Immature natural killer cell (primary cell): Measurements from ENCODE around the gene FZD4. TPM values are rescaled to one million over a fixed set of nuclear protein-coding genes. Genes with fewer than 3 reads are reported as not detected.
A peak's percentile ranks its signal among the peaks of the same experiment; 100 is the strongest.
"Not testable (repeated sequence)": the region's sequence is repeated elsewhere in the genome, so short reads cannot be mapped to it uniquely, and the experiment has no call there.

Experiments used
- DNase-seq, 3 donors: peaks; one replicate each; pipeline ENCODE4 v3.0.0; 2022; ENCODE audit warnings: mixed read lengths in 1 of 3
- H3K27ac Mint-ChIP-seq, 6 donors: one replicate each; pipeline ENCODE4 v1.8.0; 2020; ENCODE audit warnings: mixed read lengths in 6 of 6, mild to moderate bottlenecking in 5 of 6, inconsistent platforms in 4 of 6, moderate library complexity in 3 of 6
- H3K27me3 Mint-ChIP-seq, 3 donors: one replicate each; pipeline ENCODE4 v1.8.0; 2020 to 2021; ENCODE audit warnings: low read depth in 3 of 3, mild to moderate bottlenecking in 3 of 3, mixed read lengths in 3 of 3, moderate library complexity in 3 of 3, inconsistent platforms in 1 of 3
- H3K36me3 Mint-ChIP-seq, 3 donors: one replicate each; pipeline ENCODE4 v1.8.0; 2020; ENCODE audit warnings: mixed read lengths in 3 of 3, inconsistent platforms in 2 of 3, mild to moderate bottlenecking in 2 of 3
- H3K4me1 Mint-ChIP-seq, 2 donors: one replicate each; pipeline ENCODE4 v1.8.0; 2020; ENCODE audit warnings: inconsistent platforms in 2 of 2, mild to moderate bottlenecking in 2 of 2, mixed read lengths in 2 of 2, moderate library complexity in 1 of 2
- H3K4me3 Mint-ChIP-seq, 5 donors: one replicate each; pipeline ENCODE4 v1.8.0; 2020; ENCODE audit warnings: mild to moderate bottlenecking in 5 of 5, mixed read lengths in 5 of 5, inconsistent platforms in 3 of 5, moderate library complexity in 3 of 5
- H3K9me3 Mint-ChIP-seq, 6 donors: one replicate each; pipeline ENCODE4 v1.8.0; 2020; ENCODE audit warnings: mild to moderate bottlenecking in 6 of 6, mixed read lengths in 6 of 6, inconsistent platforms in 4 of 6, moderate library complexity in 3 of 6
- polyA plus RNA-seq, 3 donors: library from polyadenylated mRNA; unstranded; fragments of 300-500 nt; fragmentation: Illumina TruSeq; gene quantifications; one replicate each; pipeline ENCODE4 v1.2.3, GENCODE V29; 2021

The FZD4 gene
- polyA plus RNA-seq, 3 donors from 2014 or later = 0.10 TPM; not detected in 2

DNA sequence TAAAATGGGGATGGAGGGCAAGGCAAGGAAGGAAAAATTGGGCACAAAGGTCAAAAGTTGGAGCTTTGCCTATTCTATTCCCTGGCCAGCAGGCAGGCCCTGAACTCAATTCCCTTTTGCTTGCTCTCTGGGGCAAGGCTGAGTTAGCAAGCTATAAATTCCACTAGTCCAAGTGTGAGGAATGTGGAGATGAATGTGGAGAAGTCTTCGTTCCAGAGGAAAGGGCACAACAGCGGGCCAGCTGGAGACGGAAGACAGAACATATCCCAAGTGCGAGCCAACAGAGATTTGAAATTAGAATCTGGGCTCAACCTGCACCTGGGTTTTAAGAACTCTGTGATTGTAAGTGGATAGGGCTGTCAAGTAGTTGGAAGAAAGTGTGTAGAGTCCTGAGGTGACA is 29.5 kb upstream of the FZD4 start:
- Mint-ChIP-seq H3K27ac (no peak overlapping the region), H3K4me3 (no peak overlapping the region), H3K9me3 (no peaks in the 10 kb centered on the region), H3K4me1 (no peaks in the 10 kb centered on the region), H3K36me3 (no peaks in the 10 kb centered on the region), H3K27me3 (peaks cover 0 to 5% (median 3%) of the 10 kb centered on the region in 3 donors)
- no peak for DNase-seq

DNA sequence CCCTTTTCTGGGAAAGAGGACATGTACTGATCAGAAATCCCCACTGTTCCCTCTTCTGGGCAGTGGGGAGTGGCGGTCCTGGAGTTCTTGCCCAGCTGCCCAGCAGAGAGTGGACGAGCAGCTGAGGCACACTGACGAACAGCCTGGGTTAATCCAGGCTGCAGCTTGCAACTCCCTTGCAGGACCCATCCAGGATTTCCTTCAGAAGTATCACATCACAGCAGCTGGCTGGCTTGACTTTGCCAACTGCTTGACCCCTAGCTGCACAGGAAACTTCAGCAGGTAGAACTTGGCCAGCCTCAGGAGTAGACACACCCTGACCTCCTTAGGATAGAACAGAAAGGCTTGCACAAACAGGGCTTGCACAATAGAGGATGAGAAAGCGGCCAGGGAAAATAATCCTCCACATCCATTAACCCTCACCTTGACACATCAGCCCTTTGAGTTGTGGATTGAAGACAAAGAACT is 27.9 kb upstream of the FZD4 start:
- Mint-ChIP-seq H3K9me3 (no peaks in the 10 kb centered on the region), H3K27me3 (peaks cover 0 to 4% (median 3%) of the 10 kb centered on the region in 3 donors), H3K36me3 (no peaks in the 10 kb centered on the region), H3K27ac (no peak overlapping the region), H3K4me1 (no peaks in the 10 kb centered on the region), H3K4me3 (no peak overlapping the region)
- no peak for DNase-seq

DNA sequence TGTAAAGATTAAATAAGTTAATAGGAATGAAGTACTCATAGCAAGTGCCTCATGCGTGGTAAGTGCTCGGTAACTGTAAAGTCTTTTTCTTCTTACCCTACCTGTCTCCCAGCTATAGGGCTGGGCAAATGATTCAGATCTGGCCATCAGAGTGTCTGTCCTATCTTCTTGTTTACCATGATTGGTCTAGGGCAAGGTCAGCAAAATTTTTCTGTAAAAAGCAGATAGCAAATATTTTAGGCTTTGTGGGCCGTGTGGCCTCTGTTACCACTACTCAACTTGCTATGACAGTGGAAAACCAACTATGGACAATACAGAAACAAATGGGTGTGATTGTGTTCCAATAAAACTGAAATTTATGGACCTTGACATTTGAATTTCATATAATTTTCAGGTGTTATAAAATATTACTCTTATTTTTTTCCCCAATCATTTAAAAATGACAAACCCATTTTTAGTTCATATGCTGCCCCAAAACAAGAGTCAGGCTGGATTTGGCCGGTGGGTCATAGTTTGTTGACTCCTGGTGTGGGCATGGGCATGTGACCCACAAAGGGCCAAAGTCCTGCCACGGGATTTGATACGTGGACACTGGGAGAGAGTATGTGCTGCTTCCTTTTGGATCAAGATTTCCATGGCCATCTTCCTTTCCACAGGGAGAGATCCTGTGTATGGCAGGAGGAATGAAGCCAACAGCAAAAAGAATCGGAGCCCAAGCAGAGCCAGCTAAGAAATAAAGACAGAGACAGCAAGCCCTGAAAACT is 26.8 kb upstream of the FZD4 start:
- H3K4me1 Mint-ChIP-seq = no peaks in the 10 kb centered on the region
- H3K4me3 Mint-ChIP-seq = no peak overlapping the region
- no peak for DNase-seq
- no peak overlapping the region for H3K27ac Mint-ChIP-seq
- no peaks in the 10 kb centered on the region for H3K27me3 Mint-ChIP-seq
- H3K36me3 Mint-ChIP-seq = no peaks in the 10 kb centered on the region
- no peaks in the 10 kb centered on the region for H3K9me3 Mint-ChIP-seq

DNA sequence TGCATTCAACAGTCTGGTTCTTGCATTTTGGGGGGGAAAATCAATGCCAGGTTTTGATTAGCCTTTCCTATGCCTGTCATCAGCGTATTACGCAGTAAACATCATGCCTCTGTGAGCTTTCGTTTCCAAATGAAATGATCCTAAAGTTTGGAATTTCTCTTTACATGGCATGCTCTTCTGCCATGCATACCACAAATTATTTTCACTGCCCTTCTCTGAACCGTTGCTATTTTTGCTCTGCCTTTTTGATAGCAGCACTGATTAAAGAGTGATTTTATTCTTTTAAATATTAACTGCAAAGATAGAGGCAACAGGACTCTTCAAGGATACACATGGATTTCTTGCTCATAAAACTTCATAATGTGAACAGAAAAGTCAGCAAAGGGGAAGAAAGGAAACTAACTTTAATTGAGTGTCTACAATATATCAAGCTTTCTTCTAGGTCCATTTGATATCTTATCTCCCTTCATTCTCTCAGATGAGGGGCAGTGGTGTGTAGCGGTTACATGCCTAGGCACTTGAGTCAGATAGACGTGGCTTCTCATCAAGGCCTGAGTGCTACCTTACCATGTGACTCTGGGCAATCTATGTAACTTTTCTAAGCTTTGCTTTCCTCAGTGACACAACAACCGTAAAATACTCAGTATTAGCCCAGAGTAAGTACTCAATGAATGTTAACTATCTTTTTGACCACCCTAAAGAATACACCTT is 25.0 kb upstream of the FZD4 start:
- Mint-ChIP-seq H3K9me3 (no peaks in the 10 kb centered on the region), H3K36me3 (no peaks in the 10 kb centered on the region), H3K27ac (no peak overlapping the region), H3K4me1 (no peaks in the 10 kb centered on the region), H3K27me3 (no peaks in the 10 kb centered on the region), H3K4me3 (no peak overlapping the region)
- DNase-seq = no peak

DNA sequence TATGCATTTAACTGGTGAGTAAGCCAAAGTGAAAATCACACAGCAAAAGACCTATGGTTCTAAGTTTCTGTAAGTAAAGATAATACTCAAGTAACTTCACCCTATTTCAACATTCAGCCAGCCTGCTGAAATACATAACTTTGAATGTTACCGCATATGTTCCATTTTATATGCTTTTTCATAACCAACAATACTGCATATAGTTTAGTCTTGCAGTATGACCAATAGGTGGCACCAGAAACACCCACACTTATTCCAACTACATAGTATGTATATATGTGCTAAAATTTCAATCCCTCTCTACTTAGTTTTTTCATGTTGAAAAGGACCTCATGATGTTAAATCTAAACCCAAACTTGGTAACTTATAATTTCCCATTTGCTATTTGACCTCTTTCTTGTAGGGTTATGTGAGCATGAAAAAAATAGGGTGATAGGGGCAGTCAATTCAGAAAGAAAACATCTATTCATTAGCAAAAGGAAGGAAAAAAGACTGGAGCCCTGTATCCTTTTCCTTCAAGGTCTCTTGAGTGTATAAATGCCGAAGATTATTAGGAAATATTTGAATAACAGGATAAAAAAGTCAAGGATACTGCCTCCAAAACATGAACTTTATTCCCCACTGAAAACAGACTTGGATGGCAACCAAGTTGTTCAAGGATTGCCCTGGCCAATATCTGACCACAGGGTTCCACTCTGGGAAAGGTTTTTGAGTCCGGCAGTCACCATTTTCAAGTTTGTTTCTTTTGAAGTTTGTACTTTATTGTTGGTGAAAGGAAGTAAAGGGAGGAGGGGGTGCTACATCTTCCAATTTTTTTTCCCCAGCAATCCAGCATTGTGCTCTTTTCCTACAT is 23.8 kb upstream of the FZD4 start:
- H3K4me3 Mint-ChIP-seq = no peak overlapping the region
- no peaks in the 10 kb centered on the region for H3K9me3 Mint-ChIP-seq
- H3K27me3 Mint-ChIP-seq = no peaks in the 10 kb centered on the region
- peak; percentile 3 to 41 (median 18) for DNase-seq
- H3K4me1 Mint-ChIP-seq = no peaks in the 10 kb centered on the region
- no peak overlapping the region for H3K27ac Mint-ChIP-seq
- H3K36me3 Mint-ChIP-seq = no peaks in the 10 kb centered on the region

DNA sequence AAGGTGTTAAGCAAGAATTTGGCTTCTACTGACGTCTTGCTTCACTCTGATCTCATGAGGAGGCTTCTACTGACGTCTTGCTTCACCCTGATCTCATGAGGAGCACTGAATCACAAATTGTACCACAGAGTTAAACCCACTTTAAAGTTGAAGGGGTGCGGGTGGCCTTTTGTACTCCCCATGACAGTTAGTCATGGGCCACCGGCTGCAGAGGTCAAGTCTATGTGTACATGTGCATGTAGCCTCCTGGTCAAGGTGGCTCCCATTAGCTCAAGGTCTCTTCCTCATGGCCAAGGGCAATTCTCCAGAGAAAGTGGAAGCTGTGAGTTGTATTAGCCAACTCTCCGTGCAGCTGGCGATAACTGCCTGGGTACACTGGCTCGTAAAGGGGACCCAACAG is 23.1 kb upstream of the FZD4 start:
- no peaks in the 10 kb centered on the region for H3K27me3 Mint-ChIP-seq
- no peak overlapping the region for H3K27ac Mint-ChIP-seq
- no peak overlapping the region for H3K4me3 Mint-ChIP-seq
- peaks cover 3 to 6% (median 4%) of the 10 kb centered on the region in 6 donors for H3K9me3 Mint-ChIP-seq
- DNase-seq = no peak
- no peaks in the 10 kb centered on the region for H3K36me3 Mint-ChIP-seq
- H3K4me1 Mint-ChIP-seq = no peaks in the 10 kb centered on the region

DNA sequence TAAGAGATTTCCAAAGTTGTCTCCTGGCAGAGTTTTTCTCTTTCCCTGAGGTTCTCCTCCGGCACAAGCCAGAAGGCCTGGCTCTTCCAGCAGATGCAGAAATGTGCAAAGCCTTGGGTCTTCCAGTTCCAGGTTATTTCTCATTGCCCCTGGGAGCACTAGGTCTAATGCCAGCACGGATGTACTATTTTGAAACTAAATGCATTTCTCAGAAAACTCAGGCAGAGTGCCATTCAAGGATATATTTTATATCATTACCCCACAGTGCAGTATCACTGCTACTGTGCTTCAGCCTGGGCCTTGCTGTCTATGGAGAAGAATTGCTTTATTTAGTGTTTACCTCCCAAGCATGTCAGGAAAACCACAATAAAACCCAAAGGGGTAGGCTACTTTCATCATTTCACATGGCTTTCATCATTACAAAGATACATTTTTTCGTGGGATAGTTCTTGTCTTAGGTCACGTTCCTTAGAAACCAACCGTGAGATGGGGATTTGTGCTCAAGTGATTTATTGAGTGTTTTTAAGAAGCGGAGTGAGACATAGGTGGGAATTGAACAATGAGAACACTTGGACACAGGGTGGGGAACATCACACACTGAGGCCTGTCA is 22.4 kb upstream of the FZD4 start:
- no peak for DNase-seq
- H3K4me3 Mint-ChIP-seq = no peak overlapping the region

DNA sequence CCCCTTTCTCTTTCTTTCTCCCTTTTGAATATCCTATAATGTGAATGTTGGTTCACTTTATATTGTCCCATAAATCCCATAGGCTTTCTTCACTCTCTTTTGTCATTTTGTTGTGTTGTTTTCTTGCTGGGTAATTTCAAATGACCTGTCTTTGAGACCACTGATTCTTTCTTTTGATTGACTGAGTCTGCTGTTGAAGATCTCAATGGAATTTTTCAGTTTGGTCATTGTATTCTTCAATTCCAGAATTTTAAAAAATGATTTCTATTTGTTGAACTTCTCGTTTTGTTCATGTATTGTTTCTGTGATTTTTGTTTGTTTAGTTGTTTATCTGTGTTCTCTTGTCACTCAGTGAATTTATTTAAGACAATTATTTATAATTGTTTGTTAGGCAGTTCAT is 17.5 kb upstream of the FZD4 start:
- Mint-ChIP-seq H3K27me3 (peaks cover 5 to 6% (median 6%) of the 10 kb centered on the region in 3 donors), H3K4me1 (no peaks in the 10 kb centered on the region), H3K36me3 (peaks cover 0 to 4% (median 0%) of the 10 kb centered on the region in 3 donors), H3K4me3 (no peak overlapping the region), H3K27ac (no peak overlapping the region), H3K9me3 (peaks cover 10 to 22% (median 12%) of the 10 kb centered on the region in 6 donors)
- DNase-seq = no peak

More for the DNA sequence above, 22.4 kb upstream of the FZD4 start:
- Mint-ChIP-seq H3K27ac (no peak overlapping the region), H3K9me3 (peaks cover 7 to 13% (median 11%) of the 10 kb centered on the region in 6 donors), H3K36me3 (peaks cover 0 to 3% (median 0%) of the 10 kb centered on the region in 3 donors), H3K27me3 (no peaks in the 10 kb centered on the region), H3K4me1 (no peaks in the 10 kb centered on the region)

DNA sequence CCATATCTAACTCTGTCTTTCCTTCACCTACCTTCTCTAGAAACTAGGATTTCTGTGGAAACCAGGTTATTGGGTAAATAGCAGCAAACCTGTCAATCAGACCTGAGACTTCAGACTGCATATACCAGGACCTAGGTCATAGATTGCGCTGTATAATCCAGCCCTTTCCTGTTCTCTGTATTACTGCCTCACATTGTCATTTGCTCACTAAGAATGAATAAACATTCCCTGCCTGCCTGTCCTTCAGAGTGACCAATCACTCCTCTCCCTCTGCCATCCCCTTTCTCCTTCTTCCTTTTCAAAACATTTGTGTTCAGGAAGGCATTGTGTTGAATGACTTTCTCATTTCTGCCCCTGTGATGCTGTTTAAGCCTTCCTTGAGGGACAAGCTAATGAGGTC is 14.1 kb upstream of the FZD4 start:
- H3K9me3 Mint-ChIP-seq = peaks cover 10 to 22% (median 13%) of the 10 kb centered on the region in 6 donors
- H3K27ac Mint-ChIP-seq = no peak overlapping the region
- no peaks in the 10 kb centered on the region for H3K4me1 Mint-ChIP-seq
- no peak for DNase-seq
- H3K4me3 Mint-ChIP-seq = no peak overlapping the region
- peaks cover 5 to 19% (median 6%) of the 10 kb centered on the region in 3 donors for H3K27me3 Mint-ChIP-seq
- H3K36me3 Mint-ChIP-seq = peaks cover 0 to 4% (median 0%) of the 10 kb centered on the region in 3 donors

DNA sequence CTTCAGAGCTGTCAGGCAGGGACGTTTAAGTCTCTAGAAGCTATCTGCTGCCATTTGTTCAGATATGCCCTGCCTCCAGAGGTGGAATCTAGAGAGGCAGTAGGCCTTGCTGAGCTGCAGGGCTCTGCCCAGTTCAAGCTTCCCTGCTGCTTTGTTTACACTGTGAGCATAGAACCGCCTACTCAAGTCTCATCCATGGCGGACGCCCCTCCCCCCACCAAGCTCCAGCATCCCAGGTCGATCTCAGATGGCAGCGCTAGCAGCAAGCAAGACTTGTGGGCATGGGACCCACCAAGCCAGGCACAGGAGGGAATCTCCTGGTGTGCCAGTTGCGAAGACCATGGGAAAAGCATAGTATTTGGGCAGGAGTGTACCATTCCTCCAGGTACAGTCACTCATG is 12.4 kb upstream of the FZD4 start:
- H3K27me3 Mint-ChIP-seq = peaks cover 5 to 19% (median 14%) of the 10 kb centered on the region in 3 donors
- DNase-seq, H3K4me3 Mint-ChIP-seq, H3K27ac Mint-ChIP-seq, H3K9me3 Mint-ChIP-seq, H3K4me1 Mint-ChIP-seq, H3K36me3 Mint-ChIP-seq: not testable (repeated sequence)

DNA sequence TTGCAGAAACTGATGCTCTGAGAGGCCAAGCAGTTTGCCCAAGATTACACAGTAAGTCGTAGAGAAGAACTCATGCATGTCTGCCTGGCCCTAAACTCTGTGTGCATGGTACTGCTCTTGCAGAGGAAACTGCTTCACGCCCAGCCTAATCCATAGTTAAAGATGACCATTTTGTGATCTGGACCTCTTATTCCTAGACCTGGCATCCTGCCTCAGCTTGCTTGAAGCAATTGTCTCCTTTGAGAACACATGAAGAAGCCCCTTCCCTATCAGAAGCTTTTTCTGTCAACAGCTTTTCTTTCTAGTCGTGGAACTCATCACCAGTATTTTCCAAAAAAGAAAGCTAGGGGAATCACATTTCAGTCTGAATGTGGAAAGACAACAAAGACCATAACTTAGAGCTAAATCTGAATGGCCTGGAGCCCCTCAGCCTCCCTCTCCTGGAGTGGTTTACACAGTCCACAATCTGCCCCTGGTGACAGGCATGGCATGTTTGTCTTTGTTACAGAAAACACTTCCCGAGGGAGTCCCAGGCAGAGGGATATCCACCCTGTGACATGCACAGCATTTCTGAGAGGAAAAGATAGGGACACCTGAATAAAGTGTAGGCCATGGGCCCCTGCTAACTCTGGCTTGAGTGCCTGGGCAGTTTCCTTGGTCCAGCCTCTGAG is 2.9 kb upstream of the FZD4 start:
- Mint-ChIP-seq H3K4me1 (peaks cover 10 to 14% of the 10 kb centered on the region in 2 donors), H3K4me3 (no peak overlapping the region), H3K36me3 (no peaks in the 10 kb centered on the region), H3K27me3 (peaks cover 4 to 12% (median 8%) of the 10 kb centered on the region in 3 donors), H3K9me3 (peaks cover 0 to 2% (median 0%) of the 10 kb centered on the region in 6 donors), H3K27ac (no peak overlapping the region)
- DNase-seq = no peak

DNA sequence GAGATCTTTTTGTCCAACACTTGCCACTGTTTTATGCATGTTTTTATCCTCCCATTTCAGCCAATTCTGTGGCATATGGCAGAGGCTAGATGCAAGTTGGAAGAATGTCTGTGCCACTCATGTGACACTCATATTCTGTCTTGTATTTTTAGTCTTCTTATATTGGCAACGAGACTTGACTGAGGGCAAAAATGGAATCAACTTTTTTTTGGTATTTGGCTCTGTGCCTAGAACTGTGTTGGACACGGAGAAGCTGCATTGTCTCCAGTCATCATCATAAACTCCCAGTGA is 1.7 kb upstream of the FZD4 start:
- DNase-seq = no peak
- Mint-ChIP-seq H3K27ac (no peak overlapping the region), H3K36me3 (no peaks in the 10 kb centered on the region), H3K9me3 (peaks cover 0 to 2% (median 0%) of the 10 kb centered on the region in 6 donors), H3K4me1 (peaks cover 10 to 14% of the 10 kb centered on the region in 2 donors), H3K4me3 (peak overlapping the region; percentile 47 to 96 (median 89)), H3K27me3 (peaks cover 4 to 12% (median 8%) of the 10 kb centered on the region in 3 donors)

DNA sequence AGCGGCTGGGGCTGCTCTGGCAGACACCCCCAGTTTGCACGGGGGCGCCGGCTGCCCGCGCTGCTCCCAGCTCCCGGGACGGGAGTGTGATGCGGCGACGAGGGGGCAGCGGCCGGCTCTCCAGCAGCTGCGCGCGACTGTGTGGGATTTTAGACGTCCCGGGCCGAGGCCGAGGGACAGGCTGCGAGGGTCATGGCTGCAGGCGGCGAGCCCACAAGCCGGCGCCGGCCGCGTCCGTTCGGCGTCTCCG is 159 bp downstream of the FZD4 start:
- Mint-ChIP-seq H3K27ac (no peak overlapping the region), H3K27me3 (peaks cover 4 to 14% (median 8%) of the 10 kb centered on the region in 3 donors), H3K36me3 (peaks cover 0 to 5% (median 0%) of the 10 kb centered on the region in 3 donors), H3K4me1 (peaks cover 10 to 14% of the 10 kb centered on the region in 2 donors), H3K4me3 (peak overlapping the region in 1 of 5 donors; percentile 55), H3K9me3 (peaks cover 0 to 2% (median 0%) of the 10 kb centered on the region in 6 donors)
- DNase-seq = no peak
